Measurements from ENCODE around the gene CTSA.

GRCh38 chr20:45912344-45912682, 21.2 kb downstream of the CTSA start:
- no peak for TF ChIP-seq POLR2AphosphoS5 (IDR thresholded peaks at IDR 0.05; ENCODE audit: low read depth, low read length)
- TF ChIP-seq REST (IDR thresholded peaks at IDR 0.05; ENCODE audit: insufficient read depth in 1 of 2, low read depth in 2 of 2, low read length in 2 of 2): no peak
- TF ChIP-seq SIN3A (IDR thresholded peaks at IDR 0.05; ENCODE audit: borderline replicate concordance, insufficient read depth, low read length): no peak
- no peak for TF ChIP-seq TAF1 (IDR thresholded peaks at IDR 0.05; ENCODE audit: borderline replicate concordance, insufficient read depth, low read length)
- no peak for TF ChIP-seq FOXP2 (optimal IDR thresholded peaks at IDR 0.05; ENCODE audit: borderline replicate concordance, extremely low read depth, extremely low read length, insufficient read depth)

All from PFSK-1 (cell line).